Iris pigment epithelial cell (primary cell): ENCODE results near the gene LVRN.
A peak's percentile ranks its signal among the peaks of the same experiment; 100 is the strongest.

Experiments used
- DNase-seq: peaks from one replicate; pipeline ENCODE4 v3.0.0-alpha.2; 2011; ENCODE audit warnings: low read depth

The LVRN gene

GRCh38 chr5:116025866-116026265 lies 63.6 kb downstream of the LVRN start:
- DNase-seq, result no peak

- peak; percentile 96 for DNase-seq
These were observed 69.8 kb downstream of the LVRN start, which contains the start of gene ARL14EPL for GRCh38 chr5:116032094-116032517. ARL14EPL (plus strand) TSS chr5:116032472; CDS start chr5:116051466, 18,994 bp downstream.

GRCh38 chr5:116032991-116033390 lies 70.7 kb downstream of the LVRN start:
- no peak for DNase-seq

GRCh38 chr5:116035123-116035522 lies 72.8 kb downstream of the LVRN start:
- peak; percentile 30 for DNase-seq

GRCh38 chr5:116037236-116037822 lies 75.1 kb downstream of the LVRN start:
- DNase-seq, result peak; percentile 12

GRCh38 chr5:116038817-116039216 lies 76.5 kb downstream of the LVRN start:
- no peak for DNase-seq

- no peak for DNase-seq
These were observed 80.1 kb downstream of the LVRN start for GRCh38 chr5:116042375-116042774.

GRCh38 chr5:116044073-116044472 lies 81.8 kb downstream of the LVRN start:
- no peak for DNase-seq

- no peak for DNase-seq
These were observed 83.5 kb downstream of the LVRN start for GRCh38 chr5:116045821-116046220.

- no peak for DNase-seq
These were observed 84.0 kb downstream of the LVRN start for GRCh38 chr5:116046261-116046660.

- no peak for DNase-seq
These were observed 84.5 kb downstream of the LVRN start for GRCh38 chr5:116046823-116047222.

GRCh38 chr5:116058346-116058936 lies 96.2 kb downstream of the LVRN start:
- DNase-seq, result no peak

GRCh38 chr5:116062352-116062751 lies 100.1 kb downstream of the LVRN start:
- no peak for DNase-seq

- DNase-seq, result no peak
These were observed 101.7 kb downstream of the LVRN start for GRCh38 chr5:116063950-116064349.

GRCh38 chr5:116068028-116068632 lies 105.9 kb downstream of the LVRN start:
- peak; percentile 69 for DNase-seq

GRCh38 chr5:116071211-116071610 lies 108.9 kb downstream of the LVRN start:
- no peak for DNase-seq

- DNase-seq, result no peak
These were observed 113.0 kb downstream of the LVRN start for GRCh38 chr5:116075191-116075831.

GRCh38 chr5:116076496-116076895 lies 114.2 kb downstream of the LVRN start:
- DNase-seq, result no peak
